GM12878 (cell line): ENCODE results near the gene GIMAP8. TPM values are rescaled to one million over a fixed set of nuclear protein-coding genes. Genes with fewer than 3 reads are reported as not detected.

Source experiments
- ATAC-seq: fragments of 200-7000 bp; cut with Tn5 transposase; 3 replicates; pipeline ENCODE4 v1.9.1; 2020; ENCODE audit warnings: mild to moderate bottlenecking, moderate library complexity
- BruUV-seq: library from RNA; stranded (reverse); fragments of 400-500 nt; replicated peaks from 2 replicates; lab custom pipeline; 2021; lab: Mats Ljungman, UMichigan
- CTCF ChIA-PET: fragments of 300-600 bp; sonication (Branson Sonifier 250); formaldehyde crosslinking; extraction: SDS; loops from one replicate; lab custom pipeline; 2021; ENCODE audit warnings: inconsistent platforms; lab: Yijun Ruan, JAX
- POLR2A ChIA-PET: fragments of 350-600 bp; formaldehyde crosslinking; extraction: SDS; loops from one replicate; lab custom pipeline; 2021; ENCODE audit warnings: inconsistent platforms; lab: Charles Lee
- RAD21 ChIA-PET: fragments of 300-600 bp; sonication (Branson Sonifier 250); formaldehyde crosslinking; loops from one replicate; lab custom pipeline; 2023; ENCODE audit warnings: antibody characterized with exemption; ENCODE audit not compliant: unreplicated experiment; lab: Charles Lee
- SMC1A ChIA-PET: fragments of 300-600 bp; sonication (Branson Sonifier 250); formaldehyde crosslinking; loops from one replicate; lab custom pipeline; 2023; ENCODE audit not compliant: unreplicated experiment, uncharacterized antibody; lab: Charles Lee
- DNase-seq: peaks from one replicate; pipeline ENCODE4 v3.0.0-alpha.2; 2011; ENCODE audit warnings: low read depth, low spot score
- FAIRE-seq: peaks from 3 replicates; lab custom pipeline; 2011; peaks lifted over from hg19 to GRCh38; lab: Jason Lieb, UNC
- H2AFZ ChIP-seq: 2 replicates; pipeline ENCODE4 v1.6.0; 2011; ENCODE audit warnings: low read depth, low read length, control low read depth; ENCODE audit not compliant: control insufficient read depth
- H3K27ac ChIP-seq: 2 replicates; pipeline ENCODE4 v1.5.1; 2011; ENCODE audit warnings: control low read depth; ENCODE audit not compliant: control insufficient read depth, insufficient read depth
- H3K27me3 ChIP-seq, 2 experiments: replicated peaks in 1 of 2; 2 replicates each; pipeline versions ENCODE4 v1.6.0 to v1.6.1; 2011; ENCODE audit warnings: low read length in 1 of 2; ENCODE audit not compliant: control insufficient read depth in 2 of 2, insufficient read depth in 2 of 2
- H3K36me3 ChIP-seq, 2 experiments: 2 replicates each; pipeline ENCODE4 v1.5.1; 2011; ENCODE audit warnings: low read length in 1 of 2; ENCODE audit not compliant: control insufficient read depth in 2 of 2, insufficient read depth in 2 of 2
- H3K4me1 ChIP-seq: 2 replicates; pipeline ENCODE4 v1.6.1; 2011; ENCODE audit warnings: mild to moderate bottlenecking, low read length, moderate library complexity, mixed read lengths; ENCODE audit not compliant: control insufficient read depth, insufficient read depth
- H3K4me2 ChIP-seq: 2 replicates; pipeline ENCODE4 v1.6.0; 2011; ENCODE audit warnings: control low read depth; ENCODE audit not compliant: control insufficient read depth, insufficient read depth
- H3K4me3 ChIP-seq: fragments of 200-600 bp; sonication (generic); 2 replicates; pipeline ENCODE4 v1.5.1; 2016
- H3K79me2 ChIP-seq: 2 replicates; pipeline ENCODE4 v1.6.0; 2011; ENCODE audit warnings: low read length; ENCODE audit not compliant: control insufficient read depth, insufficient read depth
- H3K9ac ChIP-seq: 2 replicates; pipeline ENCODE4 v1.8.0; 2011; ENCODE audit warnings: low read length, control low read depth, mixed read lengths; ENCODE audit not compliant: control insufficient read depth, insufficient read depth
- H3K9me3 ChIP-seq: replicated peaks from 3 replicates; pipeline ENCODE4 v1.5.1; 2011; ENCODE audit warnings: mild to moderate bottlenecking, low read length; ENCODE audit not compliant: control insufficient read depth, insufficient read depth
- H4K20me1 ChIP-seq: 2 replicates; pipeline ENCODE4 v1.6.0; 2011; ENCODE audit not compliant: control insufficient read depth, insufficient read depth
- CEBPZ ChIP-seq: fragments of 150-350 bp; IDR thresholded peaks from 2 replicates; pipeline ENCODE4 v1.6.1; 2016; ENCODE audit warnings: low read depth, low read length
- EED ChIP-seq: sonication (generic); IDR thresholded peaks from 2 replicates; pipeline ENCODE4 v1.6.1; 2016; ENCODE audit warnings: antibody characterized with exemption, low read depth
- EGR1 ChIP-seq, 2 experiments: IDR thresholded peaks; 1 replicate in 1 of 2; 2 replicates in 1 of 2; pipeline ENCODE4 v1.6.1; 2011 to 2012; ENCODE audit warnings: low read depth in 2 of 2, low read length in 2 of 2, borderline replicate concordance in 1 of 2, mild to moderate bottlenecking in 1 of 2, moderate library complexity in 1 of 2
- KDM1A ChIP-seq: fragments of 200-600 bp; sonication (generic); IDR thresholded peaks from 2 replicates; pipeline ENCODE4 v1.6.1; 2016; ENCODE audit warnings: borderline replicate concordance
- RFX5 ChIP-seq: IDR thresholded peaks from 2 replicates; pipeline ENCODE4 v1.6.1; 2011; ENCODE audit warnings: low read depth, low read length, improper control_type of control experiment
- STAT3 ChIP-seq: IDR thresholded peaks from 2 replicates; pipeline ENCODE4 v1.6.1; 2011; ENCODE audit warnings: low read depth, low read length, improper control_type of control experiment
- TBL1XR1 ChIP-seq: IDR thresholded peaks from 2 replicates; pipeline ENCODE4 v1.6.1; 2012; ENCODE audit warnings: low read depth, low read length, improper control_type of control experiment
- TCF7 ChIP-seq: IDR thresholded peaks from 2 replicates; pipeline ENCODE4 v1.6.1; 2014; ENCODE audit warnings: antibody characterized with exemption, borderline replicate concordance
- ZNF24 ChIP-seq: fragments of 450-650 bp; IDR thresholded peaks from 2 replicates; pipeline ENCODE4 v1.6.1; 2017; ENCODE audit warnings: antibody characterized with exemption, mild to moderate bottlenecking
- WGBS: methylation state at CpG from one replicate; pipeline ENCODE4 v1.1.6; 2016; ENCODE audit warnings: low lambda C conversion rate; ENCODE audit not compliant: insufficient replicate concordance, insufficient coverage; ENCODE audit errors: missing lambda C conversion rate; 5-methylcytosine and 5-hydroxymethylcytosine counted together
- in situ Hi-C: fragments of 300-500 bp; cut with MboI; formaldehyde crosslinking; loops from 9 replicates; pipeline ENCODE4 v1.14.3; 2018; ENCODE audit warnings: mixed read lengths
- intact Hi-C: fragments of 100-400 bp; cut with micrococcal nuclease; formaldehyde crosslinking; loops from one replicate; pipeline ENCODE4 v1.14.2; 2022; ENCODE audit not compliant: unreplicated experiment
- polyA plus RNA-seq, 11 experiments: library from polyadenylated mRNA; depleted of rRNA in 4 of 11; unstranded in 6 of 11; stranded (reverse) in 5 of 11; fragments of >200 nt; fragmentation: Nextera tagmentation in 4 of 11; fragmentation: Illumina TruSeq in 1 of 11; extraction: Ambion mirVana in 4 of 11; extraction: Trizol in 1 of 11; gene quantifications; 1 replicate in 1 of 11; 2 replicates in 10 of 11; pipeline versions ENCODE4 v1.2.1 to v1.2.3, GENCODE V29; 2011 to 2016; ENCODE audit warnings: inconsistent platforms in 2 of 11, missing spikeins in 2 of 11, low read depth in 1 of 11
- total RNA-seq, 4 experiments: library from RNA; depleted of rRNA in 3 of 4; stranded (reverse); fragments of >200 nt in 3 of 4; fragmentation: Illumina TruSeq in 1 of 4; extraction: Trizol in 1 of 4; gene quantifications; 2 replicates each; pipeline versions ENCODE4 v1.2.1 to v1.2.3, GENCODE V29; 2013 to 2021
- TF ChIP-seq, protein P1 (sequence below): fragments of 450-650 bp; IDR thresholded peaks from 2 replicates; pipeline ENCODE4 v1.6.1; 2016; ENCODE audit warnings: mild to moderate bottlenecking, moderate library complexity, borderline replicate concordance

Gene GIMAP8
- total and polyA plus RNA-seq, 10 of the 15 experiments (the other 5 are each of a cell fraction or from before 2014, with no cell fraction given) = 0.66 to 9.7 (median 4.7) TPM

DNA sequence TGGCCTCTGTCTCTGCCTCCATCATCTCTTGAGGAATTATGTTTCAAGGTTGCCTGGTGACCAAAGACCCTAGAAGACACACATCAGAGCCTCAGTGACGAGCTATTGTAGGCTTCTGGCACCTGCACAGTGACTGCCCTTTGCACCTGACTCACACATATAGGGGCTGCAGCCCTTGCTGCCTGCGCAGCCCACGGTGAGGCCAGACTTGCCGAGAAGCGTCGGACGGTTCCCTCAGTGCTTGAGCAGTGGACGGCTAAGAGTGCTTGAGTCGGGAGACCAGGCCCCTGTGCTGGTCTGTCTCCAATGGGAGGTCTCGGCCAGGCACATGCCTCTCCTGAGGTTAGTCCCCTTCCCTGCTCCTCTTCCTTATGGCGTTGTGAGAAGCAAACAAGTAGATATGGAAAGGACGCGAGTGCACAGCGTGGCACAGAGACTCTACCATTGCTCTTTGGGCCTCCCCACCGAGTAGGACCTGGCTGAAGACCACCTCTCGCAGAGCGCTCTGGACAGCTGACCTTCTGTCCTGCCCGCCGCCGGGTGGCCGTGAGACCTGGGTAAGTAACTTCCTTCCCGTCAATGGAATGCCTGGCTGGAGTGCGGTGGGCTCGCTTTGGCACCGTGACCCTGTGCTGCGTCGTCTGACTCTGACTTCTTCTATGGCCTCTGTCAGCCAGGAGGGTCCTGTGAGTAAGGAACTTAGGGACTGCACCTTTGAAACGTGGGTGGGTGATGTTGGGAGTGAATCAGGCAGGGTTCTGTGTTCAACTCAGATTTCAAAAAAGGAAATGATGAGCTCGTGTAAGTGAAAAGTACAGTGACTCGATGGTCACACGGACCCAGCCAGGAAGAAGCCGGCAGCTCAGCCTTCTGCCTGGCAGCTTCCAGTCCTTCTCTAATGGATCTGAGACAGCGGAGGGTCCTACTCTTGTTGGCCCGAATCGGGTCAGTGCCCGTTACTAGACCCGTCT, 37.6 kb upstream of the GIMAP8 start:
- intact Hi-C loops = no loop called here
- Histone ChIP-seq H3K27me3 (no peaks in the 10 kb centered on the region), H3K27ac (no peak overlapping the region), H4K20me1 (no peaks in the 10 kb centered on the region), H3K9me3 (no peaks in the 10 kb centered on the region), H3K4me3 (no peak overlapping the region), H3K79me2 (no peaks in the 10 kb centered on the region), H3K9ac (no peak overlapping the region), H2AFZ (no peak overlapping the region), H3K4me1 (peaks cover 9% of the 10 kb centered on the region), H3K36me3 (peaks cover 0 to 2% of the 10 kb centered on the region in 2 experiments; a peak in 2 of 4 replicates), H3K4me2 (no peak overlapping the region)
- ChIA-PET CTCF (no interaction called here), POLR2A (no interaction called here), SMC1A (interaction anchor here (0.7 to 1.5 kb wide), 2 partner anchors 9 to 57 kb away, joined by 3 read pairs; no protein-coding TSS in a partner anchor), RAD21 (no interaction called here)
- DNase-seq (no peak), ATAC-seq (no peak), FAIRE-seq (no peak)
- in situ Hi-C loops = loop anchor here (5.0 to 25.0 kb wide), 2 partner anchors 51 to 351 kb away; no protein-coding TSS in a partner anchor
- TF ChIP-seq KDM1A = no peak
- no peak for TF ChIP-seq ZNF24
- TF ChIP-seq STAT3 = no peak
- no peak for TF ChIP-seq TCF7
- TF ChIP-seq CEBPZ = no peak
- TF ChIP-seq, protein P1, sequence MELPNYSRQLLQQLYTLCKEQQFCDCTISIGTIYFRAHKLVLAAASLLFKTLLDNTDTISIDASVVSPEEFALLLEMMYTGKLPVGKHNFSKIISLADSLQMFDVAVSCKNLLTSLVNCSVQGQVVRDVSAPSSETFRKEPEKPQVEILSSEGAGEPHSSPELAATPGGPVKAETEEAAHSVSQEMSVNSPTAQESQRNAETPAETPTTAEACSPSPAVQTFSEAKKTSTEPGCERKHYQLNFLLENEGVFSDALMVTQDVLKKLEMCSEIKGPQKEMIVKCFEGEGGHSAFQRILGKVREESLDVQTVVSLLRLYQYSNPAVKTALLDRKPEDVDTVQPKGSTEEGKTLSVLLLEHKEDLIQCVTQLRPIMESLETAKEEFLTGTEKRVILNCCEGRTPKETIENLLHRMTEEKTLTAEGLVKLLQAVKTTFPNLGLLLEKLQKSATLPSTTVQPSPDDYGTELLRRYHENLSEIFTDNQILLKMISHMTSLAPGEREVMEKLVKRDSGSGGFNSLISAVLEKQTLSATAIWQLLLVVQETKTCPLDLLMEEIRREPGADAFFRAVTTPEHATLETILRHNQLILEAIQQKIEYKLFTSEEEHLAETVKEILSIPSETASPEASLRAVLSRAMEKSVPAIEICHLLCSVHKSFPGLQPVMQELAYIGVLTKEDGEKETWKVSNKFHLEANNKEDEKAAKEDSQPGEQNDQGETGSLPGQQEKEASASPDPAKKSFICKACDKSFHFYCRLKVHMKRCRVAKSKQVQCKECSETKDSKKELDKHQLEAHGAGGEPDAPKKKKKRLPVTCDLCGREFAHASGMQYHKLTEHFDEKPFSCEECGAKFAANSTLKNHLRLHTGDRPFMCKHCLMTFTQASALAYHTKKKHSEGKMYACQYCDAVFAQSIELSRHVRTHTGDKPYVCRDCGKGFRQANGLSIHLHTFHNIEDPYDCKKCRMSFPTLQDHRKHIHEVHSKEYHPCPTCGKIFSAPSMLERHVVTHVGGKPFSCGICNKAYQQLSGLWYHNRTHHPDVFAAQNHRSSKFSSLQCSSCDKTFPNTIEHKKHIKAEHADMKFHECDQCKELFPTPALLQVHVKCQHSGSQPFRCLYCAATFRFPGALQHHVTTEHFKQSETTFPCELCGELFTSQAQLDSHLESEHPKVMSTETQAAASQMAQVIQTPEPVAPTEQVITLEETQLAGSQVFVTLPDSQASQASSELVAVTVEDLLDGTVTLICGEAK = no peak
- TF ChIP-seq RFX5 = no peak
- TF ChIP-seq EED = no peak
- no peak for TF ChIP-seq TBL1XR1
- no peak for TF ChIP-seq EGR1 (IDR thresholded peaks at IDR 0.05; ENCODE audit: borderline replicate concordance in 1 of 2, low read depth in 2 of 2, low read length in 2 of 2)
- BruUV-seq = no TSS peak
- WGBS = 88% methylated on average over 37 of the region's 37 CpGs
